Activated CD8-positive, alpha-beta memory T cell treated with anti-CD3 and anti-CD28 coated beads for 36 hours (primary cell): ENCODE data around the gene PCBD1. TPM values are rescaled to one million over a fixed set of nuclear protein-coding genes. Genes with fewer than 3 reads are reported as not detected.
"Not testable (repeated sequence)": the region's sequence is repeated elsewhere in the genome, so short reads cannot be mapped to it uniquely, and the experiment has no call there.

Experiments
- CTCF ChIA-PET: fragments of 350-600 bp; sonication (Branson Sonifier 250); formaldehyde crosslinking; loops from one replicate; lab custom pipeline; 2021; ENCODE audit warnings: antibody characterized with exemption; lab: Charles Lee
- POLR2A ChIA-PET: fragments of 350-600 bp; sonication (Branson Sonifier 250); formaldehyde crosslinking; loops from one replicate; lab custom pipeline; 2021; ENCODE audit warnings: antibody characterized with exemption; lab: Charles Lee
- total RNA-seq, 2 experiments: library from RNA; stranded (reverse); gene quantifications; one replicate each; pipeline ENCODE4 v1.2.3, GENCODE V29; 2021

Gene PCBD1
- total RNA-seq, 2 experiments from 2014 or later = 51.6 to 59.5 TPM

- ChIA-PET CTCF (interaction anchor here (1.1 to 1.6 kb wide), 2 partner anchors 17 to 70 kb away, joined by 3 to 7 read pairs; partner anchors contain the start of gene SGPL1), POLR2A (no interaction called here)
These were observed 2.1 kb downstream of the PCBD1 start for GRCh38 chr10:70885931-70886903.

DNA sequence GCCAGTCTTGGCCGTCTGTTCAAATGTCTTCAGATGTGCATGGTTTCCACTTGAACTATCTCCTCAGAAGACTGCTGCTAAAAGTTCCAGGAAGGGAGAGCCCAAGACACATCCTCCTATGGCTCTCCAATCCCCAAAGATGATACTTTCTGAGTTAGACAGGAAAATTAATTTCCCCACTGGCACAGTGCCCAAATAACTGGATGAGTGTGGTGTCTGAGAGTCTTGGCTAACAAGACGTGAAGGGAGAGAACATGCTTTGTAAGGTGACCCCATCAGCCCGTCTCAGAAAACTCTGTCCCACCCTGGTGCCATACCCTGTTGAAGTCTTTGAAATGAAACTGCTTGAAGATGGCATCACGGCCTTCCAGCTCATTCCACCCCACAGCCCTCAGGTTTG lies 2.9 kb downstream of the PCBD1 start:
- ChIA-PET CTCF (no interaction called here), POLR2A (no interaction called here)

DNA sequence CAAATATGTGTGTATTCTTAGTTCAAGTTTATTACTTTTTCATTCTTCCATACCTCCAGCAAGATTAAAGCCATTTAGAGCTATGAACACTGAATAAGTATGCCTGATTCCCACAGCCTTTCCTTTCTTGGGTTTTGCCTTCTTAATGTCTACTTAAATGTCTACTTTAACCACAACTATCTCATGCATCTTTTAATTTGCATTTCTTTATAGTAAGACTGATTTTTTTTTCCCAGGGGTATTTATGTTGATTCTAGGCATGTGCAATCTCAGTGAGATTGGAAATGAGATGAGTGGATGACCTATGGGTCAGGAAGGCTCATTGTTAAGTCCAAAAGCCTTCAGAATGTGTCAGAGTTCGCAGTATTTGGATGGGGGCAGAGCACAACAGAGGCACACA lies 3.6 kb downstream of the PCBD1 start:
- ChIA-PET POLR2A (interaction anchor here (0.7 kb wide), 1 partner anchor 27 kb away, joined by 3 read pairs; no protein-coding TSS in a partner anchor), CTCF (no interaction called here)

GRCh38 chr10:70880077-70880534 lies 8.3 kb downstream of the PCBD1 start:
- ChIA-PET POLR2A (interaction anchor here (0.6 kb wide), 1 partner anchor 57 kb away, joined by 4 read pairs; no protein-coding TSS in a partner anchor), CTCF (interaction anchor here (0.7 to 2.0 kb wide), 5 partner anchors 10 to 331 kb away, joined by 3 to 4 read pairs (median 3); no protein-coding TSS in a partner anchor)

- POLR2A ChIA-PET = no interaction called here
- CTCF ChIA-PET = interaction anchor here (0.5 to 1.9 kb wide), 4 partner anchors 16 to 330 kb away, joined by 3 to 5 read pairs (median 4); no protein-coding TSS in a partner anchor
These were observed 9.2 kb downstream of the PCBD1 start for GRCh38 chr10:70879207-70879606.

- ChIA-PET CTCF (interaction anchor here (1.1 to 3.5 kb wide), 2 partner anchors 11 to 57 kb away, joined by 3 to 17 read pairs; partner anchors contain the start of gene SGPL1), POLR2A (no interaction called here)
These were observed 14.3 kb downstream of the PCBD1 start for GRCh38 chr10:70874061-70874460.

- CTCF ChIA-PET = interaction anchor here (0.7 to 1.3 kb wide), 2 partner anchors 30 to 56 kb away, joined by 3 to 4 read pairs; partner anchors contain the start of gene SGPL1
- POLR2A ChIA-PET = no interaction called here
These were observed 16.1 kb downstream of the PCBD1 start for GRCh38 chr10:70872291-70872690.

DNA sequence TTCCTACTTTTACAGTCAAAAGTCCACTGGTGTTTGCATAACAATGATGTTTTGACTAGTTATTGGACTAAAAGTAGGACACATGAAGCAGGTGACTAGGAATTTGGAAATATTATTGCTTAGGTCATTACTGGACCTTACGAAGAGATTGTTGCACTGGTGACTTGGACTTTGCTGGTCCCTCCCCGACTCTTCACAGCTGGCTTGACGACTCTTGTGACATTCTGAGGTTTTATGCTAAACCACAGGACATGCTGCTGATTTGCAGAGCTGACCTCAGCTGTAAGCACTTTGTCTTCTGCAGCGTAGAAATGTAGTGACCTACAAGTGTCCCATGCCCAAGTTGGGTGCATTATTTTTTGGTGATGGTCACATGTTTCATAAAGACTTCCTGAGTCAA lies 21.9 kb downstream of the PCBD1 start:
- ChIA-PET POLR2A (no interaction called here), CTCF (no interaction called here)

DNA sequence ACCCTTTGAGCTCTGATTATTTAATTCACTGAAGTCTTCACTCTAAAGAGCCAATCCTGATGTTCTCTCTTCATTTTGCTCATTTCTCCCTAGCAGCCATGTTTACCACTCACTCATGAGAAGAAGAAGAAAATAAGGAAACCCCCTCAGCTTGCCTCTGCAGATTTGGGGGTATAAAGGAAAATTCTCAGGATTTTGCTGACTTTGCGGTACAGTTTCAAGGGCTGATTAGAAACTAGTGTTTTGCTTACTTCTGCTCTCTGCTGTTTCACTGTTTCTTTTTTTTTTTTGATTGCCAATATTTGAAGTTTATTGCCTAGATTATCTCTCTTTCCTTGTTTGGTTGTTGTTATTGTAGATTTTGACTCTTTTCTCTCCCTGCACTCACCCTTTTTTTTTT lies 23.4 kb downstream of the PCBD1 start:
- CTCF ChIA-PET = interaction anchor here (2.2 kb wide), 1 partner anchor 48 kb away, joined by 8 read pairs; no protein-coding TSS in a partner anchor
- POLR2A ChIA-PET = no interaction called here

GRCh38 chr10:70863470-70864160 lies 24.8 kb downstream of the PCBD1 start:
- POLR2A ChIA-PET = no interaction called here
- CTCF ChIA-PET = interaction anchor here (0.9 to 2.2 kb wide), 3 partner anchors 10 to 47 kb away, joined by 3 to 8 read pairs (median 5); no protein-coding TSS in a partner anchor

DNA sequence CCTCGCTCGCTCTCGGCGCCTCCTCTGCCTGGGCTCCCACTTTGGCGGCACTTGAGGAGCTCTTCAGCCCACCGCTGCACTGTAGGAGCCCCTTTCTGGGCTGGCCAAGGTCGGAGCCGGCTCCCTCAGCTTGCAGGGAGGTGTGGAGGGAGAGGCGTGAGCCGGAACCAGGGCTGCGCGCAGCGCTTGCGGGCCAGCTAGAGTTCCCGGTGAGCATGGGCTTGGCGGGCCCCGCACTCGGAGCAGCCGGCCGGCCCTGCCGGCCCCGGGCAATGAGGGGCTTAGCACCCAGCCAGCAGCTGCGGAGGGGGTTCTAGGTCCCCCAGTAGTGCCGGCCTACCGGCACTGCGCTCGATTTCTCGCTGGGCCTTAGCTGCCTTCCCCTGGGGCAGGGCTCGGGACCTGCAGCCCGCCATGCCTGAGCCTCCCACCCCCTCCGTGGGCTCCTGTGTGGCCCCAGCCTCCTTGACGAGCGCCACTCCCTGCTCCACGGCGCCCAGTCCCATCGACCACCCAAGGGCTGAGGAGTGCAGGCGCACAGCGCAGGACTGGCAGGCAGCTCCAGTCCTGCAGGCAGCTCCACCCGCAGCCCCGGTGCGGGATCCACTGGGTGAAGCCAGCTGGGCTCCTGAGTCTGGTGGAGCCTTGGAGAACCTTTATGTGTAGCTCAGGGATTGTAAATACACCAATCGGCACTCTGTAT lies 26.7 kb downstream of the PCBD1 start:
- CTCF ChIA-PET, POLR2A ChIA-PET: not testable (repeated sequence)

GRCh38 chr10:70858759-70859158 lies 29.6 kb downstream of the PCBD1 start:
- ChIA-PET CTCF (no interaction called here), POLR2A (no interaction called here)

GRCh38 chr10:70856454-70856853 lies 31.9 kb downstream of the PCBD1 start:
- CTCF ChIA-PET = no interaction called here
- POLR2A ChIA-PET = no interaction called here

- ChIA-PET POLR2A (no interaction called here), CTCF (interaction anchor here (1.0 to 1.2 kb wide), 2 partner anchors 16 to 17 kb away, joined by 3 to 4 read pairs; no protein-coding TSS in a partner anchor)
These were observed 34.9 kb downstream of the PCBD1 start for GRCh38 chr10:70853457-70853856.

GRCh38 chr10:70853038-70853437 lies 35.3 kb downstream of the PCBD1 start:
- ChIA-PET POLR2A (no interaction called here), CTCF (interaction anchor here (1.0 to 1.2 kb wide), 2 partner anchors 16 to 17 kb away, joined by 3 to 4 read pairs; no protein-coding TSS in a partner anchor)

DNA sequence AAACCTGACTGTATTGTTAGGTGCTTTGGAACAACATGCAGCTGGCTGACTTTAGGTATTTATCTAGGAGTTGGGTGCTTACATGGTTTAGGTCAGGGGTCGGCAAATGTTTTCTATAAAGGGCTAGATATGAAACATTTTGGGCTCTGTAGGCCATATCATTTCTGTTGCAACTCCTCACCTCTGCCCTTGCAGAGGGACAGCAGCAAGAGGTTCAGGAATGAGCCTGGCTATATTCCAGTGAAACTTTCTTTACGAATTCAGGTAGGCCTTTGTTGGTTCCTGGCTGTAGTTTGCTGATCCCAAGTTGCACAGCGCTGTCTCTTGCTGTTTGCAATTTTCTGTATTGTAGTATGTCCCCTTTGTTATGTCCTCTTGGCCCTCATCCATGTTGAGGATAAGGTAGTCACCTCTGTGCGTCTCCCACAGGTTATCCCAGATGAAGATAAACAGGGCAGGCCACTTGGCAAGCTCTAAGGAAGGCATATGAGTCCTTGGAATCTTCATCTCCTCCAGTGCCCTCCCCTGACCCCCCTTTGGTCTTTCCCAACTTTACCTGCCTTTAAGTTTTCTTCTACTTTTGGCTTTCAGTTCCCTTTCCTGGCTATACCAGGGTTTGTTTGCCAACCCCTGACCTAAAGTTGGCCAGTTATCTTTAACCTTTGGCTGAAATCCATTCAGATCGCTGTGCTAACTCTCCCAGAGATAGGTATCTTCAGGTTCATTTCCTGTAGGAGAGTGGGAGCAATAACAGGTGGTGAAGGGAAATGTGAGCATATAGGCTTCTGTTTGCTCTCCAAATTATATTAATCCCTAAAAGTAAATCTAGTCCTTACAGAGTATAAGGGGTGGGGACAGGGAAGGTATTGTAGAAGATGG lies 36.5 kb downstream of the PCBD1 start:
- CTCF ChIA-PET = no interaction called here

DNA sequence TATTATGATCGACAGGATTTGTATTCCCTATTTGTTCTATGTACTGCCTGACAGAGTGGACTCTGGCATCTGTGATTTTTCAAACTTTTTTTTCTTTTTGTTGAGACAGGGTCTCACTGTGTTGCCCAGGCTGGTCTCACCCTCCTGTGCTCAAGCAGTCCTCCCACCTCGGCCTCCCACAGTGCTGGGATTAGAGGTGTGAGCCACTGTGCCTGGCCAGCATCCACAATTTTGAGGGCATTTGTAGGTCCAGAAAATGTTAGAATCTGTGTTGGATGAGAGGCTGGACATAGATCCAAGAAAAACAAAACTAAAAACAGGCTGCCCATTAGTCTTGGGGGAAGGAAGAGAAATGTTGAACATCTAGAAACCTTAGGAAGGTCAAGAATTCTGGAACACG lies 38.3 kb downstream of the PCBD1 start:
- CTCF ChIA-PET = no interaction called here
- POLR2A ChIA-PET = no interaction called here

More for the DNA sequence above, 36.5 kb downstream of the PCBD1 start:
- POLR2A ChIA-PET = no interaction called here

DNA sequence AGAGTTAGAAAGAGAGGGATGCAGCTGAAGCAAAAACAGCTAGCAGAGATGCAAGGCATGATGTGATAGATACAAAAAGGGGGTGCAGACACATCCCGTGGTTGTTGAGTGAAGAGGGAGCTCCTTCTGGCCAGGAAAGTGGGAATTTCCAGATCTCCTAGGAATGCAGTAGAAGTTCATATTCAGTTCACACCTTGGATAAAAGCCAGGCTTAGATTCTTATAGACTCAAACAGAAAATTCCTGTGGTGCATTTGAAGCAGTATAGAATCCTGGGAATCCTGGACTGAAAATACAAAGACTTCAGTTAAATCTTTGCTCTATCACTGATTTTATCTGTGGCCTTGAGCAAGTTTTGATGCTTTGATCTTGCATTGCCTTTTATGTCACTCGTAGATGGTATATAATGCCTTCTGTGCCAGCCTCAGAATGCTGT lies 38.8 kb downstream of the PCBD1 start:
- CTCF ChIA-PET = interaction anchor here (1.2 kb wide), 1 partner anchor 15 kb away, joined by 3 read pairs; no protein-coding TSS in a partner anchor
- POLR2A ChIA-PET = no interaction called here
